M059J (cell line): ENCODE data around the gene EMC9. TPM values are rescaled to one million over a fixed set of nuclear protein-coding genes. Genes with fewer than 3 reads are reported as not detected.

Source experiments
- DNase-seq: peaks from one replicate; pipeline ENCODE4 v3.0.0-alpha.2; 2012; ENCODE audit warnings: low read depth
- total RNA-seq: library from RNA; depleted of rRNA; stranded (reverse); fragments of >200 nt; shearing (Covaris generic); gene quantifications from 2 replicates; pipeline ENCODE4 v1.2.3, GENCODE V29; 2014; rRNA removed

Gene EMC9
- total RNA-seq, 1 experiment from 2014 or later = 30.6 TPM

- DNase-seq = no peak
Observed at GRCh38 chr14:24089890-24090289, 51.5 kb downstream of the EMC9 start.

Other genes with a start within 250 kb of the EMC9 start
- 25.4 and 40.9 TPM in 2 replicates for gene DHRS4, start 187.8 kb downstream of the EMC9 start, total RNA-seq
- gene DHRS4L2, start 152.7 kb downstream of the EMC9 start, total RNA-seq = 15.1 and 20.2 TPM in 2 replicates
- not detected in 2 replicates for gene CARMIL3, start 89.6 kb downstream of the EMC9 start, total RNA-seq
- not detected in 2 replicates for gene CPNE6, start 70.0 kb downstream of the EMC9 start, total RNA-seq
- 3.5 and 15.6 TPM in 2 replicates for gene PCK2, start 47.3 kb downstream of the EMC9 start, total RNA-seq
- gene DCAF11, start 26.8 kb downstream of the EMC9 start, total RNA-seq = 67.7 and 78.7 TPM in 2 replicates
- 1.3 and 4.9 TPM in 2 replicates for gene NRL, start 26.6 kb downstream of the EMC9 start, total RNA-seq
- 0.27 TPM in 1 of 2 replicates, not detected in the other for gene FITM1, start 10.9 kb downstream of the EMC9 start, total RNA-seq
- 358 and 437 TPM in 2 replicates for gene PSME1, start 5.4 kb downstream of the EMC9 start, total RNA-seq
- 342 and 389 TPM in 2 replicates for gene PSME2, start 5.0 kb upstream of the EMC9 start, total RNA-seq
- gene RNF31, start 5.9 kb upstream of the EMC9 start, total RNA-seq = 64.9 and 68.0 TPM in 2 replicates
- 153 and 160 TPM in 2 replicates for gene IRF9, start 19.7 kb upstream of the EMC9 start, total RNA-seq
- gene REC8, start 30.5 kb upstream of the EMC9 start, total RNA-seq = 1.3 and 4.8 TPM in 2 replicates
- gene IPO4, start 47.2 kb upstream of the EMC9 start, total RNA-seq = 26.8 and 141 TPM in 2 replicates
- 132 and 141 TPM in 2 replicates for gene TM9SF1, start 53.9 kb upstream of the EMC9 start, total RNA-seq
- not detected in 2 replicates for gene TSSK4, start 64.1 kb upstream of the EMC9 start, total RNA-seq
- gene CHMP4A, start 71.9 kb upstream of the EMC9 start, total RNA-seq = 36.5 and 44.8 TPM in 2 replicates
- 16.9 and 23.4 TPM in 2 replicates for gene MDP1, start 74.5 kb upstream of the EMC9 start, total RNA-seq
- gene NEDD8, start 90.8 kb upstream of the EMC9 start, total RNA-seq = 335 and 388 TPM in 2 replicates
- 85.6 and 114 TPM in 2 replicates for gene GMPR2, start 91.3 kb upstream of the EMC9 start, total RNA-seq
- 45.9 and 58.1 TPM in 2 replicates for gene TINF2, start 101.0 kb upstream of the EMC9 start, total RNA-seq
- 0.05 and 0.12 TPM in 2 replicates for gene TGM1, start 121.6 kb upstream of the EMC9 start, total RNA-seq
- gene RABGGTA, start 130.0 kb upstream of the EMC9 start, total RNA-seq = 15.4 and 17.7 TPM in 2 replicates
- 15.4 and 20.9 TPM in 2 replicates for gene DHRS1, start 158.2 kb upstream of the EMC9 start, total RNA-seq
- 8.9 and 14.0 TPM in 2 replicates for gene NOP9, start 158.3 kb upstream of the EMC9 start, total RNA-seq
- gene CIDEB, start 166.4 kb upstream of the EMC9 start, total RNA-seq = not detected in 2 replicates
- gene LTB4R2, start 168.5 kb upstream of the EMC9 start, total RNA-seq = 0.64 and 1.2 TPM in 2 replicates
- 0.98 and 1.9 TPM in 2 replicates for gene LTB4R, start 169.9 kb upstream of the EMC9 start, total RNA-seq
- gene ADCY4, start 193.5 kb upstream of the EMC9 start, total RNA-seq = not detected in 2 replicates
- not detected in 2 replicates for gene RIPK3, start 198.4 kb upstream of the EMC9 start, total RNA-seq
- gene NFATC4, start 226.6 kb upstream of the EMC9 start, total RNA-seq = 0.37 and 0.44 TPM in 2 replicates